Esophagus squamous epithelium (tissue), 5 donors: Measurements from ENCODE around the gene PBX4. TPM values are rescaled to one million over a fixed set of nuclear protein-coding genes. Genes with fewer than 3 reads are reported as not detected.

Source experiments
- DNase-seq: peaks from one replicate; lab custom pipeline; 2025; lab: John Stamatoyannopoulos, UW
- H3K27ac ChIP-seq, 4 donors: fragments of 200-600 bp; sonication (generic); one replicate each; pipeline ENCODE4 v1.5.1; 2016 to 2019; ENCODE audit warnings: mild to moderate bottlenecking in 1 of 4
- H3K27me3 ChIP-seq, 4 donors: fragments of 200-600 bp; sonication (generic); 1 replicate in 3 of 4; 2 replicates in 1 of 4; pipeline versions ENCODE4 v1.5.1 to v1.6.0; 2017 to 2021; ENCODE audit warnings: antibody characterized with exemption in 1 of 4
- H3K36me3 ChIP-seq, 3 donors: fragments of 200-600 bp; sonication (generic); one replicate each; pipeline ENCODE4 v1.5.1; 2016 to 2019
- H3K4me1 ChIP-seq, 3 donors: fragments of 200-600 bp; sonication (generic); one replicate each; pipeline ENCODE4 v1.5.1; 2017 to 2019
- H3K4me3 ChIP-seq, 4 donors: fragments of 200-600 bp; sonication (generic); 1 replicate in 3 of 4; 2 replicates in 1 of 4; pipeline ENCODE4 v1.5.1; 2016 to 2019; ENCODE audit warnings: mild to moderate bottlenecking in 2 of 4, moderate library complexity in 1 of 4
- H3K9me3 ChIP-seq, 3 donors: fragments of 200-600 bp; sonication (generic); one replicate each; pipeline ENCODE4 v1.5.1; 2016 to 2019
- POLR2A ChIP-seq, 4 donors: fragments of 450-650 bp; IDR thresholded peaks; one replicate each; pipeline ENCODE4 v1.6.1; 2017; ENCODE audit warnings: antibody characterized with exemption in 4 of 4, mild to moderate bottlenecking in 4 of 4, moderate library complexity in 3 of 4
- WGBS, 2 donors: methylation state at CpG; one replicate each; pipeline ENCODE4 v1.1.5; 2018; 5-methylcytosine and 5-hydroxymethylcytosine counted together
- intact Hi-C: fragments of 100-400 bp; cut with DNase I; formaldehyde crosslinking; loops from one replicate; pipeline ENCODE4 v1.15.0; 2022
- total RNA-seq, 4 donors: library from RNA; depleted of rRNA; stranded (reverse); fragments of >200 nt; gene quantifications; one replicate each; pipeline ENCODE4 v1.1.0, GENCODE V29; 2016
- TF ChIP-seq, protein P1 (sequence below), 6 experiments: fragments of 450-650 bp in 4 of 6; fragments of 200-600 bp in 2 of 6; sonication (generic) in 2 of 6; IDR thresholded peaks; one replicate each; pipeline ENCODE4 v1.5.1; 2016 to 2019; ENCODE audit warnings: antibody characterized with exemption in 6 of 6, mild to moderate bottlenecking in 4 of 6, moderate library complexity in 4 of 6
- donor health status: DM: yes; HTN: yes; CAD: no.

Gene PBX4
- total RNA-seq, 4 donors from 2014 or later, result 0.61 to 1.9 (median 1.7) TPM

DNA sequence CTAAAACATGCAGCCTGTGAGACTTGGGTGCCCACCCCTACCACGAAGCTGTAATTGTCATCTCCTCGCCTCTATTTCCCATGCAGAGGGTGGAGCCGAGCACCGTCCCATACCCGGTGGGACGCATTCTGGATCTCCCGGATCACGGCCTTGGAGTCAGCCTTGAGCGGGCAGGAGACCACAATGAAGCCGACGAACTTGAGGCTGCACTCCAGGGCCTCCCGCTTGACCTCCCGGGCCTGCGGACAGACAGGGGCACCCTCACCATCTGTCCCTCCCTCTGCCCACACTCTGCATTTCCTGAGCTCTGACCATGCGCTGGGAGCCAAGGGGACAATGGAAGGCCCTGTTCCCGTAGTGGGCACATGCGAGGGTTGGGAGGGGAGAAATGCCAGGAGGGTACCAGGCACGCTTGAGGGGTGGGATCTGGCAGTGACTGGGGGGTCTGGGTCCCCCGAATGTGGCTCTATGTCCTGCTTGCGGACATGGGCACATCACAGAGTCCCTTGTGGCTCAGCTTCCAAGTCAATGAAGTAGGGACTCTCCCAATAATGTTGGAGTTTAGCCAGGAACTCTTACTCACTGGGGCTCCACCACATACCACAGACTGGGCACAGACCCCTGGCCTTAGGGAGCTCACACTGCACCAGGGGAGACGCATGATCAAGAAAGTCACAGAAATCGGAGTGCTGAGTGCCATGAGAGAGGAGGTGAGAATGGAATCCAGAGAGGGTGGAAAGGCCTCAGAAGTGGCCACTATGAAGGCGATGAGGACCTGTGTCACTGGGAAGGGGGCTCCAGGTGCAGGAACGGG lies 34.2 kb upstream of the PBX4 start:
- H3K9me3 ChIP-seq, result no peaks in the 10 kb centered on the region
- no peaks in the 10 kb centered on the region for H3K4me1 ChIP-seq
- H3K27ac ChIP-seq, result no peak overlapping the region
- TF ChIP-seq, protein P1, sequence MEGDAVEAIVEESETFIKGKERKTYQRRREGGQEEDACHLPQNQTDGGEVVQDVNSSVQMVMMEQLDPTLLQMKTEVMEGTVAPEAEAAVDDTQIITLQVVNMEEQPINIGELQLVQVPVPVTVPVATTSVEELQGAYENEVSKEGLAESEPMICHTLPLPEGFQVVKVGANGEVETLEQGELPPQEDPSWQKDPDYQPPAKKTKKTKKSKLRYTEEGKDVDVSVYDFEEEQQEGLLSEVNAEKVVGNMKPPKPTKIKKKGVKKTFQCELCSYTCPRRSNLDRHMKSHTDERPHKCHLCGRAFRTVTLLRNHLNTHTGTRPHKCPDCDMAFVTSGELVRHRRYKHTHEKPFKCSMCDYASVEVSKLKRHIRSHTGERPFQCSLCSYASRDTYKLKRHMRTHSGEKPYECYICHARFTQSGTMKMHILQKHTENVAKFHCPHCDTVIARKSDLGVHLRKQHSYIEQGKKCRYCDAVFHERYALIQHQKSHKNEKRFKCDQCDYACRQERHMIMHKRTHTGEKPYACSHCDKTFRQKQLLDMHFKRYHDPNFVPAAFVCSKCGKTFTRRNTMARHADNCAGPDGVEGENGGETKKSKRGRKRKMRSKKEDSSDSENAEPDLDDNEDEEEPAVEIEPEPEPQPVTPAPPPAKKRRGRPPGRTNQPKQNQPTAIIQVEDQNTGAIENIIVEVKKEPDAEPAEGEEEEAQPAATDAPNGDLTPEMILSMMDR (IDR thresholded peaks at IDR 0.05), result no peak
- 84 to 97% methylated on average over 6 to 14 of the region's 24 CpGs for WGBS, 2 donors
- DNase-seq, result no peak
- peaks cover 55 to 100% (median 71%) of the 10 kb centered on the region in 3 donors for H3K36me3 ChIP-seq
- no peak overlapping the region for H3K4me3 ChIP-seq
- H3K27me3 ChIP-seq, result no peaks in the 10 kb centered on the region
- intact Hi-C loops, result no loop called here

DNA sequence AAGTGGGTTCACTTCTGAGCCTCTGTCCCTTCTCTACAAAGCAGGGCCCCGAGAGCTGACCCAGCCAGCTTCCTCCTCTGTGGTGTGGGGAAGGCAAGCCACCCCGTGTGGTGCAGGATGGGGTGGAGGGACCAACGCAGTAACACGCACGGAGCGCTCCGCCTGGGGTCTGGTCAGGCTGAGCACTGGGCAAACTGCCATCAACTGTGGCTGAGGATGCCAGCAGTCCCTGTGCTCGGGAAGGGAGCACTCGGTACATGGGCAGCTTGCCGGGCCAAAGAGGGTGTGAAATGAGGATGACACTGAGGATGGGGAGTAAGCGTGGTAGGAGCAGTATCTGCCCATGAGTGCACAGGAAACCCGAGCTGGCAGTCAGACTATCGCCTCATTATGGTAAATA lies 32.6 kb upstream of the PBX4 start:
- no peak overlapping the region for H3K4me3 ChIP-seq
- no peak for DNase-seq
- intact Hi-C loops, result no loop called here
- H3K9me3 ChIP-seq, result no peaks in the 10 kb centered on the region
- H3K4me1 ChIP-seq, result no peaks in the 10 kb centered on the region
- H3K27ac ChIP-seq, result no peak overlapping the region
- no peak for TF ChIP-seq POLR2A (IDR thresholded peaks at IDR 0.05)
- TF ChIP-seq, protein P1 (IDR thresholded peaks at IDR 0.05), result no peak
- H3K36me3 ChIP-seq, result peaks cover 58 to 100% (median 70%) of the 10 kb centered on the region in 3 donors
- 65 to 100% methylated on average over 1 to 6 of the region's 13 CpGs for WGBS, 2 donors
- no peaks in the 10 kb centered on the region for H3K27me3 ChIP-seq

DNA sequence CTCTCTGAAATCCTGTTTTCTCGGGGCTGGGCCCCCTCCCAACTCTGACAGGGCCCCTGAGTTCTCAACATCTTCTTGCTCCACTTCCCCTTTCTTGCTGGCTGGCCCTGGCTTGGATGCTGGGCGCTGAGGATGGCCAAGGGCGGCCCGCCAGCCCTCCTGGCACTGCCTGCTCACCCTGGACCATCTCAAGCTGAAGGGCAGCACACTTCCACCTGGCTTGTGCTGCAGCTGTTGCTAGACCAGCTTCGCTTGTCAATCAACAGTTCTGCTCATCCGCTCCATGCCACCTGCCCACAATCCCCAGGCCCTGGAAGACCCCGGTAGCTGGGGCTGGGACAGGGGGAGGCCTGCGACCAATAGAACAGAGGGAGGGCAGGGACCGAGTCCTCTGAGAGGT lies 31.8 kb upstream of the PBX4 start:
- Histone ChIP-seq H3K4me3 (no peak overlapping the region), H3K4me1 (no peaks in the 10 kb centered on the region), H3K27me3 (no peaks in the 10 kb centered on the region), H3K36me3 (peaks cover 58 to 100% (median 70%) of the 10 kb centered on the region in 3 donors), H3K27ac (no peak overlapping the region), H3K9me3 (no peaks in the 10 kb centered on the region)
- DNase-seq, result no peak
- 82 to 83% methylated on average over 3 to 4 of the region's 9 CpGs for WGBS, 2 donors
- TF ChIP-seq POLR2A (IDR thresholded peaks at IDR 0.05), result no peak
- TF ChIP-seq, protein P1 (IDR thresholded peaks at IDR 0.05), result no peak
- intact Hi-C loops, result no loop called here

DNA sequence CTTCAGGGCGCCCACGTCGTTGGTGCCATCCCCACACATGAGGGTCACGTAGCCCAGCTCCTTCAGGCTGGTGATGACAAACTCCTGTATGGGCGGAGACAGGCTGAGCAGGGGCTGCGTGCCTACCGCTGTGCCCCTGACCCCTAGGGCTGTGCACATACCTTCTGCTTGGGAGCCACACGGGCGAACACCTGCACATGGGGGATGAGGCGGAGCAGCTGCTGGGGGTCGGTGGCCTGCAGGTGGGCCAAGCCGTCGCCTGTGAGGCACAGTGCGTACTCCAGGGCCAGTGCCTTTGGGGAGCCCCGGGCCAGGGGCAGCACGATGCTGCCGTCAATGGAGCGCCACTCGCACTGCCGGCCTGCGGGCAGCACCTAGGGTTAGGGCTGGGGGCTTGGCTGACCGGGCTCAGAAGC lies 31.1 kb upstream of the PBX4 start:
- DNase-seq, result no peak
- Histone ChIP-seq H3K27me3 (no peaks in the 10 kb centered on the region), H3K4me1 (no peaks in the 10 kb centered on the region), H3K9me3 (no peaks in the 10 kb centered on the region), H3K36me3 (peaks cover 54 to 100% (median 68%) of the 10 kb centered on the region in 3 donors), H3K27ac (no peak overlapping the region), H3K4me3 (no peak overlapping the region)
- 93% methylated on average over 3 of the region's 22 CpGs; no CpG with 5 or more reads in 1 of the 2 donors for WGBS, 2 donors
- TF ChIP-seq POLR2A (IDR thresholded peaks at IDR 0.05), result no peak
- TF ChIP-seq, protein P1 (IDR thresholded peaks at IDR 0.05), result no peak
- intact Hi-C loops, result no loop called here

DNA sequence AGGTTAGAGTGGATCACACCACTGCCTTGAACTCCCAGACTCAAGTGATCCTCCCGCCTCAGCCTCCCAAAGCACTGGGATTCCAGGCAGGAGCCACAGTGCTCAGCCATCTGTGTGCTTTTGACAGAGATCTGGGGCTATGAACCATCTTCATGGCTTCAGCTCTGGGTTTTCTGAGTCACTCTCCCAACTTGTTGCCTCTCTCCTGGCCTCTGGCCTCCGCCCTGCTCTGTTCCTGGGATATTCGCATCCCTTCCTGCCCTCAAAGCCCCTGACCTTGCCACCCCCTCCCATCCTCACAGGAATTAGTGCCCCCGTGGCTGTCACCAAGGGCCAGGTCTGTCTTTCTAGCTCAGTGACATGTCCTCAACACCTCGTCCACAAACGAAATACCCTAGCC lies 30.7 kb upstream of the PBX4 start:
- TF ChIP-seq, protein P1 (IDR thresholded peaks at IDR 0.05), result no peak
- no peak for TF ChIP-seq POLR2A (IDR thresholded peaks at IDR 0.05)
- no peaks in the 10 kb centered on the region for H3K9me3 ChIP-seq
- H3K27ac ChIP-seq, result no peak overlapping the region
- no peak overlapping the region for H3K4me3 ChIP-seq
- WGBS, 2 donors, result 82 to 90% methylated on average over 6 of the region's 6 CpGs
- intact Hi-C loops, result no loop called here
- no peaks in the 10 kb centered on the region for H3K27me3 ChIP-seq
- no peak for DNase-seq
- H3K4me1 ChIP-seq, result no peaks in the 10 kb centered on the region
- H3K36me3 ChIP-seq, result peaks cover 50 to 100% (median 64%) of the 10 kb centered on the region in 3 donors
